ENCODE measurements around the gene ELP2. TPM values are rescaled to one million over a fixed set of nuclear protein-coding genes. Genes with fewer than 3 reads are reported as not detected.

Gene ELP2
- total RNA-seq, 2 donors from 2014 or later, result 49.7 to 80.4 TPM

GRCh38 chr18:36132756-36133155 lies 3.1 kb downstream of the ELP2 start:
- 94% methylated on average over 3 of the region's 3 CpGs for WGBS
- intact Hi-C loops (cut with DNase I), result no loop called here
- H3K27me3 ChIP-seq (replicated peaks; ENCODE audit: insufficient read depth), result no peaks in the 10 kb centered on the region
- no peaks in the 10 kb centered on the region for H3K9me3 ChIP-seq
- H3K4me3 ChIP-seq, result no peak overlapping the region
- no peaks in the 10 kb centered on the region for H3K36me3 ChIP-seq
- DNase-seq (ENCODE audit: low spot score), result no peak
- no peak overlapping the region for H3K27ac ChIP-seq
- no peaks in the 10 kb centered on the region for H3K4me1 ChIP-seq (replicated peaks)
- TF ChIP-seq CTCF (IDR thresholded peaks at IDR 0.05) (no peak), POLR2AphosphoS5 (IDR thresholded peaks at IDR 0.05) (no peak), POLR2A (IDR thresholded peaks at IDR 0.05) (no peak)

- Histone ChIP-seq H3K4me1 (replicated peaks) (no peaks in the 10 kb centered on the region), H3K36me3 (no peaks in the 10 kb centered on the region), H3K27me3 (replicated peaks; ENCODE audit: insufficient read depth) (no peaks in the 10 kb centered on the region), H3K4me3 (no peak overlapping the region), H3K9me3 (no peaks in the 10 kb centered on the region), H3K27ac (no peak overlapping the region)
- DNase-seq (ENCODE audit: low spot score), result no peak
- TF ChIP-seq CTCF (IDR thresholded peaks at IDR 0.05) (no peak), POLR2A (IDR thresholded peaks at IDR 0.05) (no peak), POLR2AphosphoS5 (IDR thresholded peaks at IDR 0.05) (no peak)
- WGBS, result 96% methylated on average over 1 of the region's 1 CpG
- intact Hi-C loops (cut with DNase I), result no loop called here
Observed at GRCh38 chr18:36135264-36135663, 5.6 kb downstream of the ELP2 start.

- 64% methylated on average over 5 of the region's 5 CpGs for WGBS
- intact Hi-C loops (cut with DNase I), result no loop called here
- TF ChIP-seq CTCF (IDR thresholded peaks at IDR 0.05) (no peak), POLR2A (IDR thresholded peaks at IDR 0.05) (no peak), POLR2AphosphoS5 (IDR thresholded peaks at IDR 0.05) (no peak)
- Histone ChIP-seq H3K27me3 (replicated peaks; ENCODE audit: insufficient read depth) (no peaks in the 10 kb centered on the region), H3K4me1 (replicated peaks) (no peaks in the 10 kb centered on the region), H3K4me3 (no peak overlapping the region), H3K9me3 (no peaks in the 10 kb centered on the region), H3K36me3 (no peaks in the 10 kb centered on the region), H3K27ac (no peak overlapping the region)
- no peak for DNase-seq (ENCODE audit: low spot score)
Observed at GRCh38 chr18:36139245-36139644, 9.5 kb downstream of the ELP2 start.

GRCh38 chr18:36141576-36141975 lies 11.9 kb downstream of the ELP2 start:
- peaks cover 0 to 15% of the 10 kb centered on the region in 2 donors for H3K36me3 ChIP-seq
- no peaks in the 10 kb centered on the region for H3K27me3 ChIP-seq (replicated peaks; ENCODE audit: insufficient read depth)
- no peaks in the 10 kb centered on the region for H3K4me1 ChIP-seq (replicated peaks)
- no peak overlapping the region for H3K27ac ChIP-seq
- WGBS, result 92% methylated on average over 4 of the region's 4 CpGs
- intact Hi-C loops (cut with DNase I), result no loop called here
- H3K4me3 ChIP-seq, result no peak overlapping the region
- TF ChIP-seq POLR2AphosphoS5 (IDR thresholded peaks at IDR 0.05) (no peak), CTCF (IDR thresholded peaks at IDR 0.05) (no peak), POLR2A (IDR thresholded peaks at IDR 0.05) (no peak)
- H3K9me3 ChIP-seq, result no peaks in the 10 kb centered on the region
- DNase-seq (ENCODE audit: low spot score), result no peak

GRCh38 chr18:36142751-36143150 lies 13.1 kb downstream of the ELP2 start:
- H3K27me3 ChIP-seq (replicated peaks; ENCODE audit: insufficient read depth), result no peaks in the 10 kb centered on the region
- H3K27ac ChIP-seq, result no peak overlapping the region
- H3K9me3 ChIP-seq, result no peaks in the 10 kb centered on the region
- intact Hi-C loops (cut with DNase I), result no loop called here
- no peaks in the 10 kb centered on the region for H3K4me1 ChIP-seq (replicated peaks)
- peaks cover 0 to 15% of the 10 kb centered on the region in 2 donors for H3K36me3 ChIP-seq
- 92% methylated on average over 3 of the region's 3 CpGs for WGBS
- DNase-seq (ENCODE audit: low spot score), result no peak
- TF ChIP-seq POLR2A (IDR thresholded peaks at IDR 0.05) (no peak), POLR2AphosphoS5 (IDR thresholded peaks at IDR 0.05) (no peak), CTCF (IDR thresholded peaks at IDR 0.05) (no peak)
- H3K4me3 ChIP-seq, result no peak overlapping the region
